ENCODE measurements around the gene MX2.

GRCh38 chr21:41361053-41361785 is 608 bp upstream of the MX2 start:
- TF ChIP-seq CHD2 (IDR thresholded peaks at IDR 0.05; ENCODE audit: low read length) (no peak), SP1 (IDR thresholded peaks at IDR 0.05; ENCODE audit: low read depth, low read length) (no peak)
